NT2/D1 (cell line): Measurements from ENCODE around the gene PHC1.

Source experiments
- DNase-seq: peaks from one replicate; pipeline ENCODE4 v3.0.0-alpha.2; 2011; ENCODE audit warnings: low read depth, low spot score
- H3K27me3 ChIP-seq: 2 replicates; pipeline ENCODE4 v1.6.0; 2011; ENCODE audit warnings: mild to moderate bottlenecking; ENCODE audit not compliant: insufficient read length, insufficient read depth
- H3K36me3 ChIP-seq: 2 replicates; pipeline ENCODE4 v1.6.1; 2011; ENCODE audit warnings: mild to moderate bottlenecking, low read length, mixed read lengths; ENCODE audit not compliant: insufficient read depth, insufficient read length
- H3K4me1 ChIP-seq: 2 replicates; pipeline ENCODE4 v1.5.1; 2011; ENCODE audit not compliant: insufficient read depth, insufficient read length
- H3K4me3 ChIP-seq: 2 replicates; pipeline ENCODE4 v1.5.1; 2011; ENCODE audit warnings: low read depth; ENCODE audit not compliant: insufficient read length
- H3K9ac ChIP-seq: 2 replicates; pipeline ENCODE4 v1.6.0; 2011; ENCODE audit warnings: low read depth; ENCODE audit not compliant: insufficient read length
- H3K9me3 ChIP-seq: 2 replicates; pipeline ENCODE4 v1.5.1; 2011; ENCODE audit warnings: mild to moderate bottlenecking, low read length; ENCODE audit not compliant: insufficient read depth
- SUZ12 ChIP-seq: IDR thresholded peaks from 2 replicates; pipeline ENCODE4 v1.6.1; 2011; ENCODE audit not compliant: insufficient read length, insufficient read depth; ENCODE audit errors: extremely low read depth
- YY1 ChIP-seq: IDR thresholded peaks from 2 replicates; pipeline ENCODE4 v1.6.1; 2011; ENCODE audit not compliant: insufficient read length, insufficient read depth
- ZNF274 ChIP-seq: IDR thresholded peaks from 2 replicates; pipeline ENCODE4 v1.6.1; 2011; ENCODE audit warnings: mild to moderate bottlenecking, low read depth, low read length

PHC1 gene

GRCh38 chr12:8958066-8958465, 43.8 kb downstream of the PHC1 start:
- no peak for TF ChIP-seq ZNF274
- TF ChIP-seq SUZ12: no peak
- TF ChIP-seq YY1: no peak
- peaks cover 29% of the 10 kb centered on the region for H3K9me3 ChIP-seq
- H3K36me3 ChIP-seq: peaks cover 15% of the 10 kb centered on the region
- H3K4me1 ChIP-seq: no peaks in the 10 kb centered on the region
- no peak overlapping the region for H3K9ac ChIP-seq
- DNase-seq: no peak
- H3K4me3 ChIP-seq: no peak overlapping the region
- no peaks in the 10 kb centered on the region for H3K27me3 ChIP-seq

- Histone ChIP-seq H3K9ac (no peak overlapping the region), H3K27me3 (no peaks in the 10 kb centered on the region)
- TF ChIP-seq ZNF274 (no peak), YY1 (no peak), SUZ12 (no peak)
Measured at GRCh38 chr12:8960176-8960575, 45.9 kb downstream of the PHC1 start.

GRCh38 chr12:8968761-8969160, 54.5 kb downstream of the PHC1 start:
- Histone ChIP-seq H3K9ac (no peak overlapping the region), H3K4me1 (no peaks in the 10 kb centered on the region), H3K27me3 (no peaks in the 10 kb centered on the region), H3K9me3 (peaks cover 27% of the 10 kb centered on the region), H3K36me3 (no peaks in the 10 kb centered on the region), H3K4me3 (no peak overlapping the region)
- TF ChIP-seq ZNF274: no peak
- no peak for TF ChIP-seq SUZ12
- TF ChIP-seq YY1: no peak
- DNase-seq: no peak

More at GRCh38 chr12:8960176-8960575, 45.9 kb downstream of the PHC1 start:
- Histone ChIP-seq H3K9me3 (peaks cover 11% of the 10 kb centered on the region; the same call in 1 of the 2 replicates), H3K4me3 (no peak overlapping the region), H3K36me3 (peaks cover 7% of the 10 kb centered on the region), H3K4me1 (no peaks in the 10 kb centered on the region)
- DNase-seq: no peak

- DNase-seq: no peak
- TF ChIP-seq ZNF274: no peak
- TF ChIP-seq SUZ12: no peak
- no peak for TF ChIP-seq YY1
- H3K4me1 ChIP-seq: no peaks in the 10 kb centered on the region
- no peak overlapping the region for H3K9ac ChIP-seq
- peaks cover 28% of the 10 kb centered on the region for H3K9me3 ChIP-seq
- H3K36me3 ChIP-seq: no peaks in the 10 kb centered on the region
- H3K4me3 ChIP-seq: no peak overlapping the region
- no peaks in the 10 kb centered on the region for H3K27me3 ChIP-seq
Measured at GRCh38 chr12:8969861-8970411, 55.6 kb downstream of the PHC1 start.

GRCh38 chr12:8970432-8970831, 56.1 kb downstream of the PHC1 start:
- H3K27me3 ChIP-seq: no peaks in the 10 kb centered on the region
- H3K4me3 ChIP-seq: no peak overlapping the region
- H3K9ac ChIP-seq: no peak overlapping the region
- no peak for DNase-seq
- H3K36me3 ChIP-seq: no peaks in the 10 kb centered on the region
- no peak for TF ChIP-seq SUZ12
- TF ChIP-seq ZNF274: no peak
- TF ChIP-seq YY1: no peak
- H3K9me3 ChIP-seq: peaks cover 28% of the 10 kb centered on the region
- no peaks in the 10 kb centered on the region for H3K4me1 ChIP-seq

GRCh38 chr12:8980137-8980536, 65.8 kb downstream of the PHC1 start:
- no peak for DNase-seq
- H3K36me3 ChIP-seq: no peaks in the 10 kb centered on the region
- no peak overlapping the region for H3K9ac ChIP-seq
- H3K4me3 ChIP-seq: no peak overlapping the region
- H3K9me3 ChIP-seq: no peaks in the 10 kb centered on the region
- no peaks in the 10 kb centered on the region for H3K27me3 ChIP-seq
- TF ChIP-seq SUZ12: no peak
- no peak for TF ChIP-seq ZNF274
- TF ChIP-seq YY1: no peak
- H3K4me1 ChIP-seq: no peaks in the 10 kb centered on the region

- no peak overlapping the region for H3K9ac ChIP-seq
- H3K27me3 ChIP-seq: no peaks in the 10 kb centered on the region
- H3K4me1 ChIP-seq: no peaks in the 10 kb centered on the region
- TF ChIP-seq SUZ12 (no peak), ZNF274 (no peak), YY1 (no peak)
- H3K9me3 ChIP-seq: no peaks in the 10 kb centered on the region
- H3K36me3 ChIP-seq: no peaks in the 10 kb centered on the region
- H3K4me3 ChIP-seq: no peak overlapping the region
- no peak for DNase-seq
Measured at GRCh38 chr12:8985213-8985754, 71.0 kb downstream of the PHC1 start.
